ENCODE data around the gene MMP14.

The MMP14 gene

DNA sequence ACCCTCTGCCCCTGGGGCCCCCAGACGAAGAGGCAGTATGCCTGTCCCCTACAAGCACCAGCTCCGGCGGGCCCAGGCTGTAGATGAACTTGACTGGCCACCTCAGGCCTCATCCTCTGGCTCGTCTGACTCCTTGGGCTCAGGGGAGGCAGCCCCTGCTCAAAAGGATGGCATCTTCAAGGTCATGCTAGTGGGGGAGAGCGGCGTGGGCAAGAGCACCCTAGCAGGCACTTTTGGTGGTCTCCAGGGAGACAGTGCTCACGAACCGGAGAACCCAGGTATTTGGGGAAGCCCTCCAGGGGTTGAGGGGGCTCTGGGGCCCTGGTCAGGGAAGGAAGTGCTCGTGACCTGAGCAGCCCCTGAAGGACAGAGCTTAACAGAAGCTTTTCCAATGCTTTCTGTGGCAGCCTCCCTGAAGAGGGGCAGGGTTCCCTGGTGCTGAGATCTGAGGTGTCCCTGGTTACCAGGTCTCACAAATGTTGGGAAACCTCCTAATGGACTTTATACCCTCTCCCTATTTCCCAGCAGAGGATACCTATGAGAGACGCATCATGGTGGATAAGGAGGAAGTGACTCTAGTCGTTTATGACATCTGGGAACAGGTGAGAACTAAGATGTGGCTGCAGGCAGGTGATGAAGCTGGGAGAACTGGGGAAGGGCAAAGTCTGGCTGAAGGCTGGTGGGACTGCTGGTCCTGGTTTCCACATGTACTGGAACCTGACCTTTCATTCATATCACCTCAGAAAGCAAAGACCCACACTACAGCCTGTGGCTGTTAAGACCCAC is 48.5 kb downstream of the MMP14 start:
- no peak for DNase-seq (ENCODE audit: low read depth in 2 of 2)

DNA sequence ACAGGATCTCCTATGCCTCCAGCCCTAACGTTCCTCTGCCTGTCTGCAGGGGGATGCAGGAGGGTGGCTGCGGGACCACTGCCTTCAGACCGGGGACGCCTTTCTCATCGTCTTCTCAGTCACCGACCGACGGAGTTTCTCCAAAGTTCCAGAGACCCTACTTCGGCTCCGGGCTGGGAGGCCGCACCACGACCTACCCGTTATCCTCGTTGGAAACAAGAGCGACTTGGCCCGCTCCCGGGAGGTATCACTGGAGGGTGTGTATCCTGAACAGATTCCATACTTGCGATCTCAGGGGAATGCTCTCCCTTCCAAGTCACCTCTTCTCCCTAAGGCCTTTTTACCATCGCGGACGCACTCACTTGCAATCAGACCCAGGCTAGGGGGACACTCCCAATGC is 49.6 kb downstream of the MMP14 start:
- DNase-seq (ENCODE audit: low read depth in 2 of 2) = no peak

DNA sequence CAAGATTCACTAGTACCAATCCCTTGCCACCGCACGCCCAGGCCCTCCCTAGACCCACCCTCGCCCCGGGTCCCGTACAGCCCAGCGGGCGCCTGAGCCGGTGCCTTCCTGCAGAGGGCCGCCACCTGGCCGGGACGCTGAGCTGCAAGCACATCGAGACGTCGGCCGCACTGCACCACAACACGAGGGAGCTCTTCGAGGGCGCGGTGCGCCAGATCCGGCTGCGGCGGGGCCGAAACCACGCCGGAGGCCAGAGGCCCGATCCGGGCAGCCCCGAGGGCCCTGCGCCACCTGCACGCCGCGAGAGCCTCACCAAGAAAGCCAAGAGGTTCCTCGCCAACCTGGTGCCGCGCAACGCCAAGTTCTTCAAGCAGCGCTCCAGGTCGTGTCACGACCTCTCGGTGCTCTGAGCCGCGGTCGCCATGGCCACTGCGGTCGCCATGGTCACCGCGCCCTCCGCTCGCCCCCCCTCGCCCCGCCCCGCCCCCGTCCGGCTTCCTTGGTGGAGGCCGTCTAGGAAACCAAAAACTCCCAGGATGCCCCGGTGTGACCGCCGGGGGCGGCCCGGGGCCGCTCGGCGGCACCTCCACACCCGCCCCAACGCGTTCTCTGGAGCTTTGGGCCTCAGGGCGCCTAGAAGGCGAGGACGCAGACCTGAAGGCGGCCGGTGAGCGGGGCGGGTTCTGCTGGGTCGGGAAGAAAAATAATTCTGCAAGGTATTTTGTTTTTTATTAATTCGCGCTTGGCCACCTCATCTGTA is 50.3 kb downstream of the MMP14 start:
- DNase-seq (ENCODE audit: low read depth in 2 of 2) = peak; percentile 58 to 70

DNA sequence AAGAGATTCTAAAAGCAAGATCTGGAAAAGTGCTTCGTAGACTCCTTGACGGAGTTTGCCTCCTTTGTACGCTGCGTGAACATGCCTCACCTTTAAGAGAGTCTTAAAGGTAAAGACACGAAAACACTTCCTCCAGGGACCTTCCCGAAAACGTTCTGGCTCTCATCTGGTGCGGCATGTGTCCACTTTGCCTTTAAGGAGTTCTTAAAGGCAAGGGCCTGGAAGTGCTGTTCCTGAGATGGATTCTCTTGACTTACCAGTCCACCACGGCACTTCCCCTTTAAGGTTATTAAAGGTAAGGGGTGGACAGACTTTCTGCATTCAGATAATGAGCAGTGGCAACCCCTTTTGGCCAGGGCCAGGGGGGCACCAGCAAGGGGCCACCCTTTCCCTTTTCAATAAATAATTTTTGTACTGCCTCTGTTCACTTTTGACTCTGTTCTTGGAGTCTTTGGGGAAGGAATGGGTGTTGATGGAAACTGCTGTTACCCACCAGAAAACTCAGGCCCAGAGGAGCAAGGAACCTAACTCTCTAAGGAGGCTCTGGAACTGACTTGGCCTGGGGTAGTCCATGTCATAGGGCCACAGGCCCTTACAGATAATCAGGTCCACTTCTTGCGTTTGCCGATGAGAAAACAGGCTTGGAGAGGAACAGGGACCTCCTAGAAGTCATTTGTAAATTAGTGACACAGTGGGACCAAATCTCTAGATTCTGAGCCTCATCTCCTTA is 51.0 kb downstream of the MMP14 start:
- DNase-seq (ENCODE audit: low read depth in 2 of 2) = no peak

DNA sequence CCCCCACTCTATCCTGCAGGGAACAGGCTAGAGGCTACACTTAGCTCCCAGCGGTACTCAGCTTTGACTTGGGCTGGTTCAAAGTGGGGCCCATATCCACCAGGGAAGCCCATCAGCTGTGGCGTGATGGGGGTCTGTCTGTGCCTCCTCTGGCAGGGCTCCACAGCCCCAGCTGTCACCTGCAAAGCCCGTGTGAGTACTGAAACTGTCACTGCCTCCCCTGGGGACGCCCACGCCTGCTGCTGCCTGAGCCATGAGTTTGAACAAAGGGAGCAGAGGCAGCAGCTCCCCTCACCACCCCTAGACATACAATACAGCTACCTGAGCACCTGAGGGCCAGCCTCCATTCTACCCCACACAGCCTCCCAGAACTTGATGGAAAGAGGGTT is 51.6 kb downstream of the MMP14 start:
- DNase-seq (ENCODE audit: low read depth in 2 of 2) = peak; percentile 49 to 57

DNA sequence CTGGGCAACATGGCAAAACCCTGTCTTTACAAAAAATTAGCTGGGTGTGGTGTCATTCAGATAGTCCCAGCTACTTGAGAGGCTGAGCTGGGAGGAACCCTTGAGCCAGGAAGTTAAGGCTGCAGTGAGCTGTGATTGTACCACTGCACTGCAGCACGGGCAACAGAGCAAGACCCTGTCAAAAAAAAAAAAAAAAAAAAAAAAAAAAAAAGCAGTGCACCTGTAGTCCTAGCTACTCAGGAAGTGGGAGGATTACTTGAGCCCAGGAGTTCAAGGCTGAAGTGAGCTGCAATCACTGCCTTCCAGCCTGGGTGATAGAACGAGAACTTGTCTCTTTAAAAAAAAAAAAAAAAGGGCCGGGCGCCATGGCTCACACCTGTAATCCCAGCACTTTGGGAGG is 52.3 kb downstream of the MMP14 start:
- no peak for DNase-seq (ENCODE audit: low read depth in 2 of 2)

DNA sequence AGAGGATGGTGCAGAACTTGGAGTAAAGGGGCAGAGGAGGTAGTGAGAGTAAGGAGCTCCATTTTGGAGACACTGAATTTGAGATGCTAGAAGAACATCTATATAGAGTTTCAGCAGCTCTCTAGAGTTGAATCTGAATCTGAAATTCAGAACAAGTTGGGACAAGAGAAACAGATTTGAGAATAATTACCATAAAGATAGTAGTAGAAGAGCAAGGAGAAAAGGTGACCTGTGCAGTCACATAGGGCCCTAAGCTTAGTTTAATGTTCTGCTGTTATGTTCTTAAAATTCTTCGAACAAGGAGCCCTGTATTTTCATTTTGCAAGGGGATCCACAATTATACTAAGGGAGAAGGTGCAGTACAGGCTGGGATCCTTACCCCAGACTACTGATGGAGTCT is 54.0 kb downstream of the MMP14 start:
- DNase-seq (ENCODE audit: low read depth in 2 of 2) = no peak

DNA sequence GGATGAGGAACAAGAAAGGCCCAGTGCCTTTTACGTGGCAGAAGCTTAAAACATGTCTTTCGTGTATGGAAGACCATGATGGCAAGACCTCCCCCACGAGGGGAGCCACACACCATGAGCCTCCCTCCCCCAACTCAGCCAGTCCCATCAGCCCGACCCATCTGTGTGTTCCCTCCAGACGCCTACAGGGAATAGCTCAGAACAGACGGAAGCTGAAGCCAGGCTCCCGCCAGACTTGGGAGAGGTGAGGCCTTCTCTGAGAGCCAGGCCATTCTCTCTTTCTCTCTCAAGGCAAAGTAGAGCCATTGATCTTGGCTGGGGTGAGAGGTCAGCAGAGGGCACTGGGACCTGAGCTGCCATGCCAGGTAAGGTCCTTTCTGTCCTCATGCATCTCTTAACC is 56.1 kb downstream of the MMP14 start:
- no peak for DNase-seq (ENCODE audit: low read depth in 2 of 2)

DNA sequence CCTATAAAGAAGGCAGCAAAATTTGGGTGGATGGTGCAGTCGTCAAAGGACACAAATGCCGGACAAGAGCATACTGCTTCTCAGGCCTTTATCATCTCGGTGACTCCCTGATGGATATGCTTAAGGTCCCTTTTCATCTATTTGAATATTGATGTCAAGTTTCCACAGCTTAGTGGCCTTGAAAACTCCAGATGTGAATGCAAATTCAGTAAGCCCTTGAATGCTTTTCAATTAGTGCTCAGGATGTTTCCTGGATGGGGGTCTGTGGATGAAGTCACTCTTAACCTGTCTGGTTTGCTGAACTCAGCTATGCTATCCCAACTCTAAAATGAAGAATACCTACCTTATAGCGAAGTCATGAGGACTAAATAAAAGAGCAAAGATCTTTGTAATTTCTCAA is 57.3 kb downstream of the MMP14 start:
- DNase-seq (ENCODE audit: low read depth in 2 of 2) = no peak

DNA sequence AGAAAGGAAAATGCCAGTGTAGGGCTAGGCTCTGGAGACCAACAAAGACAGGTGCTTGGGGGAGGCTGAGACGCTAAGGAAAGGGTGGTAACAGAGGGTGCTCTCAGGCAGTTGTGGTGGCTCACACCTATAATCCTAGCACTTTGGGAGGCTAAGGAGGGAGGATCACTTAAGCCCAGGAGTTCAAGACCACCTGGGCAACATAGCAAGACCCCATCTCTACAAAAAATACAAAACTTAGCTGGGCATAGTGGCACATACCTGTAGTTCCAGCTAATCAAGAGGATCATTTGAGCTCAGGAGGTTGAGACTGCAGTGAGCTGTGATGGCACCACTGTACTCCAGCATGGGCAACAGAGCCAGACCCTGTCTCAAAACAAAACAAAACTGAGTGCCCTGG is 59.0 kb downstream of the MMP14 start:
- no peak for DNase-seq (ENCODE audit: low read depth in 2 of 2)

DNA sequence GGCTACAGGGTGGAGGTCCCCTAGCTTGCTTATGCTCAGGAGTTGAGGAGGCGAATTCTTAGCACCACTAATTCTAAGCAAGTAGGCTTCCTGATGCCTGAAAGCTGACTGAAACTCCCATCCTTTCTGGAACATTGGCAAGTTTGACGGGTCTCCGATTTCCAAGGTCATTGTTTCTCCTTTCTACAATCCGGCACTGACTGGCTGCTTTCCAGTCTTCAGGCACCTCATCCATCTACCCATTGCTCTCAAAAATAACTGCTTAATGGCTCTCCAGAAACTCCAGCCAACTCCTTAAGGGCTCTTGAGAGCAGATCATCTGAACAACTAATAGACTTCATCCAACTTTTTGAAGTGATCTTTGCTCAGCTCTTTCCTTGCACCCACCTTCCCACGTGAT is 60.0 kb downstream of the MMP14 start:
- no peak for DNase-seq (ENCODE audit: low read depth in 2 of 2)

DNA sequence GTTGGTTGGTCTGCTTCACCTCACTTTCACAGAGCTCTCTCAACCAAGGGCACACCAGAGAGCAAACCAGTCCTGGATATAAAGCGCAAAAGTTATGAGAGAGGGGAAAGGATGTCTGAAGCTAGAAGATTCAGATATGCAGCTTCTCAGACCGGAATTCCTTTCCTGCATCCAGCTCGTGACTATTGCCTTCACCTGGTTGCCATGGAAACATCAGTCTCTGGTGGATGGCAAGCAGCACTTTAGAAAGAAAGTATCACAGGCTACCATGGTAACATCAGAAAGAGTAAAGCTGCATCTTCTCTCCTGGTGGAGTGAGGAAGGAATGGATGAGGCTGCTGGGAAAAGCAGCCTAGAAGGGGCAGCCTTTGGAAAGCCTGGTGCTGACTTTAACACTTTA is 60.4 kb downstream of the MMP14 start:
- DNase-seq (ENCODE audit: low read depth in 2 of 2) = no peak

DNA sequence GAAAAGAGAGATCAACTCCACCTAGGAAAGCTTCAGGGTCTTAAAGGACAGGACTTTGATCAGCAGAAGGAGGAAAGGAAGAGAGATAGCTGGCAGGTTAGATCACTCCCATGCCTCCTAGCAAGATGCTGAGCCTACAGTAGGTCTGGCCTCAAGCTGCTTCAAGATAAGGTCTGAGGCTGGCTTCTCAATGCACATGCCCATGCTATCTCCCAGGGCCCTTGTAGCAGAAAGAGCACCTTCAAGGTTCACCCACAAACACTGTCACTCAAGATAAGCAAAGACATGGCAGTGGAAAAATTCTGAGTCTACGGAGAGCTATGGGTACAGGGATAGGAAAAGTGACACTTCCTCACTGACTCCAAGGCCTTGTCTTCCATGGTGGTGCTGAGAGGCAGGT is 61.0 kb downstream of the MMP14 start:
- no peak for DNase-seq (ENCODE audit: low read depth in 2 of 2)
